NT2/D1 (cell line): ENCODE results near the gene EPHA6.
"Not testable (repeated sequence)": the region's sequence is repeated elsewhere in the genome, so short reads cannot be mapped to it uniquely, and the experiment has no call there.

Source experiments
- DNase-seq: peaks from one replicate; pipeline ENCODE4 v3.0.0-alpha.2; 2011; ENCODE audit warnings: low read depth, low spot score
- H3K27me3 ChIP-seq: 2 replicates; pipeline ENCODE4 v1.6.0; 2011; ENCODE audit warnings: mild to moderate bottlenecking; ENCODE audit not compliant: insufficient read length, insufficient read depth
- H3K36me3 ChIP-seq: 2 replicates; pipeline ENCODE4 v1.6.1; 2011; ENCODE audit warnings: mild to moderate bottlenecking, low read length, mixed read lengths; ENCODE audit not compliant: insufficient read depth, insufficient read length
- H3K4me1 ChIP-seq: 2 replicates; pipeline ENCODE4 v1.5.1; 2011; ENCODE audit not compliant: insufficient read depth, insufficient read length
- H3K4me3 ChIP-seq: 2 replicates; pipeline ENCODE4 v1.5.1; 2011; ENCODE audit warnings: low read depth; ENCODE audit not compliant: insufficient read length
- H3K9ac ChIP-seq: 2 replicates; pipeline ENCODE4 v1.6.0; 2011; ENCODE audit warnings: low read depth; ENCODE audit not compliant: insufficient read length
- H3K9me3 ChIP-seq: 2 replicates; pipeline ENCODE4 v1.5.1; 2011; ENCODE audit warnings: mild to moderate bottlenecking, low read length; ENCODE audit not compliant: insufficient read depth
- SUZ12 ChIP-seq: IDR thresholded peaks from 2 replicates; pipeline ENCODE4 v1.6.1; 2011; ENCODE audit not compliant: insufficient read length, insufficient read depth; ENCODE audit errors: extremely low read depth
- YY1 ChIP-seq: IDR thresholded peaks from 2 replicates; pipeline ENCODE4 v1.6.1; 2011; ENCODE audit not compliant: insufficient read length, insufficient read depth
- ZNF274 ChIP-seq: IDR thresholded peaks from 2 replicates; pipeline ENCODE4 v1.6.1; 2011; ENCODE audit warnings: mild to moderate bottlenecking, low read depth, low read length

The EPHA6 gene

DNA sequence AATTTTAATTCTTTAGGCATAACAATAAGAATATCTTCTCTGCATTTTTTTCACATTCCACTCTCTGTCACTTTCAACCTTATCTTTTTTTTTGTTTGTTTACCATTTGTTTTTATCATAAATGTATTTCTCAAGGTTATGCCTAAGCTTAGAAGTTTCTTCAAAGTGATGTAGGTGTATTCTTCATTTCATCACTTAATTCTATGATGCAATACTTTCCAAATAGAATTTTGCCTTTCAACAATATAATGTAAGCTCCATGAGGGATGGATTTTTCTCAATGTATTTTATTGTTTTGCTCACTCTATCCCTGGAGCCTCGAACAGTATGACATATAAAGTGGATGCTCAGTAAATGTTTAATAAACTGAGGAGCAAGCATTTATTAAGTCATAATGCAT, 444.9 kb downstream of the EPHA6 start:
- DNase-seq = no peak
- Histone ChIP-seq H3K36me3 (no peaks in the 10 kb centered on the region), H3K9me3 (no peaks in the 10 kb centered on the region), H3K4me1 (no peaks in the 10 kb centered on the region), H3K27me3 (no peaks in the 10 kb centered on the region), H3K4me3 (no peak overlapping the region), H3K9ac (no peak overlapping the region)
- TF ChIP-seq SUZ12 = no peak

DNA sequence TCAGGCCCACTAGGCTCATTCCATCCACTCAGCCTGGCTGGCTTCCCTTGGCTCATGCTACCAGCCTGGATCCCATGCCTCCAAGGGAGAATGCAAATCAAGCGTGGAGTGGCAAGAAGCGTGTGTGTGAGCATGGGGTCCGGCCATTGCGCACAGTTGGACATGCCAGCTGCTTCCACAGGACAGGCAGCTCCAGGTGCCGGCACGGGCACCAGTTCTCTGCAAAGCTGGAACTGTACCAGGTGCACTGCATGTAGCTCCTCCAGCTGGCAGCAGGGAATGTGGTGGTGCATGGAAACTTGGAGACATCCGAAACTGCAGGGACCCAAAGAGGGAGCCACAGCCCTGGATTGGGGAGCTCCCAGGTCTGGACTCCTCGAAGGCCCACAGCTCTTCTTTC, 449.8 kb downstream of the EPHA6 start:
- H3K4me1 ChIP-seq = no peaks in the 10 kb centered on the region
- H3K9ac ChIP-seq = no peak overlapping the region
- no peaks in the 10 kb centered on the region for H3K27me3 ChIP-seq
- H3K36me3 ChIP-seq = no peaks in the 10 kb centered on the region
- no peak overlapping the region for H3K4me3 ChIP-seq
- H3K9me3 ChIP-seq = no peaks in the 10 kb centered on the region
- TF ChIP-seq ZNF274 (no peak), SUZ12 (no peak), YY1 (no peak)
- DNase-seq = no peak

DNA sequence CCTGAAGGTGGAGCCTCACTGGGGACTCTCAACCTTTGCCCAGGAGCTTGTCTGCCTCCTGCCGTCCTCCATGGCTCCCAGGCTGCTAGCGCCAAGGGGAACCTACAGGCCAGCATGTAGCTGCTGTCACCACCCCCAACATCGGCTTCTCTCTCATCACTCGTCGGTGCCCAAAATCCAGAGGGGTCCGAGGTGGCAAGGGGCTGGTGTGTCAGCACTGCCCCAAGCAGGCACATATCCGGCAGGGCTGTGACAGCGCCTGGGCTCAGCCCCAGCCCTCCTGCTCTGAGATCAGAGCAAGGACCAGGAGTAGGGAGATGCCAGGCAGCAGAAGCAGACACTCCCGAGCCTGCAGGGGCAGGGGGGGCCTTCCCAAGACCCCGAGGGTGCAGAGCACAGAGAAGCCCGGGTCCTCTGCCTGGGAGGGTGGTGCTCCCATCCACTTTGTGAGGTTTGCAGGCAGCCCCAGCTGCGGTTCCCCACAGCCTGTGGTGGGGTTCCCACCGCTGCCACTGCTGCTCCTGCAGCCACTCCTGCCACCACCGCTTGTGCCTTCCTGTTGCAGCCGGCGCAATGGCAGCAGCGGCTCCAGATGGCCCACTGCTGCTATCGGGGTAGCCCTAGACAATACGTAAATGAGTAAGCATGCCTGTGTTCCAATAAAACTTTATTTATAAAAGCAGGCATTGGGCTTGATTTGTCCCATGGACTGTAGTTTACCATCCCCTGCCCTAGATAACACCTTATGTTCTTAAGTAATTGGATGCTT, 451.0 kb downstream of the EPHA6 start:
- no peak overlapping the region for H3K9ac ChIP-seq
- no peaks in the 10 kb centered on the region for H3K27me3 ChIP-seq
- H3K4me1 ChIP-seq = no peaks in the 10 kb centered on the region
- H3K36me3 ChIP-seq = no peaks in the 10 kb centered on the region
- no peak overlapping the region for H3K4me3 ChIP-seq
- no peaks in the 10 kb centered on the region for H3K9me3 ChIP-seq
- TF ChIP-seq ZNF274 (no peak), YY1 (no peak), SUZ12 (no peak)
- no peak for DNase-seq

DNA sequence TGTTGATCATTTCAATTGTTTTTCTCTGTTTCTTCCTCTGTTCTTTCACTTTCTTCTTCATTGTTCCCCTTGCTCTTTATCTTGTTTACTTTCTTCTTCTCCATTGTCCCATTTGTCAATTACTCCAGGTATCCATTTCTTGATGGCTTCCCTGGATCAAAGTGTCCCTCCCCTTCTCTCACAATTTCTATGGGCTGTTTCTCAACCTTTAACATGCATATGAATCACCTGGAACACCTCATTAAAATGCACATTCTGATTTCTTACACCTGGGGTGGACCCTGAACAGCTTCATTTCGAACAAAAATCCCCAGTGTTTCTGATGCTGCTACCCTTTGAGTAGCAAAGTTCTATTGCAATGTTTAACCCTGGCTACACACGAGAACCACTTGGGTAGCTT, 454.8 kb downstream of the EPHA6 start:
- Histone ChIP-seq H3K4me1 (no peaks in the 10 kb centered on the region), H3K9me3 (0 out of 2 replicates have a peak, but pooled peaks cover 4% of the 10 kb centered on the region), H3K27me3 (no peaks in the 10 kb centered on the region), H3K36me3 (no peaks in the 10 kb centered on the region), H3K4me3 (no peak overlapping the region), H3K9ac (no peak overlapping the region)
- TF ChIP-seq SUZ12 = no peak
- TF ChIP-seq ZNF274 = no peak
- TF ChIP-seq YY1 = no peak
- no peak for DNase-seq

DNA sequence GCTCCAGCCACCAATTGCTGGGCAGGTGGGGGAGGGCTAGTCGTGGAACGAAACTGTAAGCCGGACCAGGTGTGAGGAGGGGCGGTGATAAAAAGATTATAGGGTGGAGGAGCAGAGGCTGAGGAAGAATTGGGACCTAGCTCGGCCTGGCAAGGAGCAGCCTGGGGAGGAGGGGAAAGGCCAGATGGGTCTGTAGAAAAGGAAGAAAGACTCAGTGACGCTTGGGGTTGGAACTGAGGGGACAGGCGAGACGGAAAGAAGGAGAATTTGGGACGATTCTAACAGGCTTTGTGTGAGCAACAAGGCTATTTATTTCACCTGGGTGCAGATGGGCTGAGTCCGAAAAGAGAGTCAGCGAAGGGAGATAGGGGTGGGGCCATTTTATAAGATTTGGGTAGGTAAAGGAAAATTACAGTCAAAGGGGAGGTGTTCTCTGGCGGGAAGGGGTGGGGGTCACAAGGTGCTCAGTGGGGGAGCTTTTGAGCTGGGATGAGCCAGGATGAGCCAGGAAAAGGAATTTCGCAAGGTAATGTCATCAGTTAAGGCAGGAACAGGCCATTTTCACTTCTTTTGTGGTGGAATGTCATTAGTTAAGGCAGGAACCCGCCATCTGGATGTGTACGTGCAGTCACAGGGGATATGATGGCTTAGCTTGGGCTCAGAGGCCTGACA, 462.6 kb downstream of the EPHA6 start:
- H3K9me3 ChIP-seq, H3K9ac ChIP-seq, H3K27me3 ChIP-seq, H3K4me1 ChIP-seq, H3K36me3 ChIP-seq, DNase-seq, H3K4me3 ChIP-seq: not testable (repeated sequence)

DNA sequence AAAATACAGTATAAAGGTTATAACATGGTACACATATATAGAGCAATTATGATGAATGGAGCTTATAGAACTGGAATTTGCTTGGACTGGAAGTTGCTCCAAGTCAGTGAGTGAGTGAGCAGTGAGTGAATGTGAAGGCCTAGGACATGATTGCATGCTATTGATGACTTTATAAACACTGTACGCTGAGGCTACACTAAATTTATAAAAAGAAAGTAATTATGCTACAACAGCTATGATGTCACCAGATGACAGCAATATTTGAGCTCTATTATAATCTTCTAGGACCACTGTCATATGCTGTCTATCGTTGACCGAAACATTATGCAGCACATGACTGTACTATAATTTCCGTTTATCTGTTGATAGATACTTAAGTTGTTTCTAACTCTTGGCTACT, 463.3 kb downstream of the EPHA6 start:
- Histone ChIP-seq H3K4me1 (no peaks in the 10 kb centered on the region), H3K9me3 (no peaks in the 10 kb centered on the region), H3K36me3 (no peaks in the 10 kb centered on the region), H3K4me3 (no peak overlapping the region), H3K9ac (no peak overlapping the region), H3K27me3 (no peaks in the 10 kb centered on the region)
- no peak for DNase-seq
- no peak for TF ChIP-seq SUZ12
- no peak for TF ChIP-seq ZNF274
- no peak for TF ChIP-seq YY1

DNA sequence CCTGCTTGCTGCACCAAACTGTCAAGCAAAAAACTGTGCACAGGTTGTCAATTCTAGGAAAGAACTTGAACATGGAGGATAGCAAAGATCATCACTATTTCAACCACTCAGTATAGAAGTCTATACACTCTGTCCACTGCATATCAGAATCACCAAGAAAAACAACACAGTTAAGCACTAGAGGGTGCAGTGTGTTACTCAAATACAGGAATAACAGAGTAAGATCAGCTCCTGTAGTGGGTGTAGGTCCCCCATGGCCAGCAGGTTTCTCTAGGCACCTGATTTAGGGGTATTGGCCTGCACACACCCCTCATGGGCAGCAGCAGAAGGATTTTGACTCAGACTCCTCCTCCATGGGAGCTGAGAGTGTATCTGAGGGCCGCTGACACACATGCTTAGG, 464.1 kb downstream of the EPHA6 start:
- H3K4me1 ChIP-seq = no peaks in the 10 kb centered on the region
- no peak overlapping the region for H3K9ac ChIP-seq
- no peak overlapping the region for H3K4me3 ChIP-seq
- H3K27me3 ChIP-seq = no peaks in the 10 kb centered on the region
- TF ChIP-seq SUZ12 (no peak), ZNF274 (no peak), YY1 (no peak)
- H3K9me3 ChIP-seq = no peaks in the 10 kb centered on the region
- no peaks in the 10 kb centered on the region for H3K36me3 ChIP-seq
- DNase-seq = no peak
